Measurements from ENCODE around the gene TAOK3.

The TAOK3 gene

GRCh38 chr12:118237052-118237665, 135.5 kb downstream of the TAOK3 start:
- in situ Hi-C loops (cut with MboI; ENCODE audit: low sequenced_read_pairs): no loop called here

- in situ Hi-C loops (cut with MboI; ENCODE audit: low sequenced_read_pairs): no loop called here
Observed at GRCh38 chr12:118220702-118221101, 152.0 kb downstream of the TAOK3 start.

- in situ Hi-C loops (cut with MboI; ENCODE audit: low sequenced_read_pairs): no loop called here
Observed at GRCh38 chr12:118219772-118220171, 152.9 kb downstream of the TAOK3 start.

GRCh38 chr12:118219106-118219505, 153.6 kb downstream of the TAOK3 start:
- in situ Hi-C loops (cut with MboI; ENCODE audit: low sequenced_read_pairs): no loop called here

GRCh38 chr12:118213452-118213851, 159.3 kb downstream of the TAOK3 start:
- in situ Hi-C loops (cut with MboI; ENCODE audit: low sequenced_read_pairs): no loop called here

- in situ Hi-C loops (cut with MboI; ENCODE audit: low sequenced_read_pairs): no loop called here
Observed at GRCh38 chr12:118212606-118213005, 160.1 kb downstream of the TAOK3 start.

GRCh38 chr12:118206107-118206412, 166.6 kb downstream of the TAOK3 start:
- in situ Hi-C loops (cut with MboI; ENCODE audit: low sequenced_read_pairs): no loop called here

GRCh38 chr12:118193958-118194357, 178.7 kb downstream of the TAOK3 start:
- in situ Hi-C loops (cut with MboI; ENCODE audit: low sequenced_read_pairs): no loop called here

- in situ Hi-C loops (cut with MboI; ENCODE audit: low sequenced_read_pairs): no loop called here
Observed at GRCh38 chr12:118193477-118193876, 179.2 kb downstream of the TAOK3 start.

- in situ Hi-C loops (cut with MboI; ENCODE audit: low sequenced_read_pairs): no loop called here
Observed at GRCh38 chr12:118190266-118190665, 182.4 kb downstream of the TAOK3 start.

- in situ Hi-C loops (cut with MboI; ENCODE audit: low sequenced_read_pairs): no loop called here
Observed at GRCh38 chr12:118189741-118190191, 182.9 kb downstream of the TAOK3 start.

GRCh38 chr12:118188690-118189371, 183.9 kb downstream of the TAOK3 start:
- in situ Hi-C loops (cut with MboI; ENCODE audit: low sequenced_read_pairs): no loop called here

- in situ Hi-C loops (cut with MboI; ENCODE audit: low sequenced_read_pairs): no loop called here
Observed at GRCh38 chr12:118187751-118188435, 184.8 kb downstream of the TAOK3 start.

- in situ Hi-C loops (cut with MboI; ENCODE audit: low sequenced_read_pairs): no loop called here
Observed at GRCh38 chr12:118185602-118186397, 186.9 kb downstream of the TAOK3 start.

- in situ Hi-C loops (cut with MboI; ENCODE audit: low sequenced_read_pairs): no loop called here
Observed at GRCh38 chr12:118183711-118184110, 189.0 kb downstream of the TAOK3 start.

- in situ Hi-C loops (cut with MboI; ENCODE audit: low sequenced_read_pairs): no loop called here
Observed at GRCh38 chr12:118183155-118183554, 189.6 kb downstream of the TAOK3 start.

- in situ Hi-C loops (cut with MboI; ENCODE audit: low sequenced_read_pairs): no loop called here
Observed at GRCh38 chr12:118175823-118176447, 196.8 kb downstream of the TAOK3 start.

GRCh38 chr12:118166946-118167345, 205.8 kb downstream of the TAOK3 start:
- in situ Hi-C loops (cut with MboI; ENCODE audit: low sequenced_read_pairs): no loop called here

- in situ Hi-C loops (cut with MboI; ENCODE audit: low sequenced_read_pairs): no loop called here
Observed at GRCh38 chr12:118164798-118165486, 207.8 kb downstream of the TAOK3 start.

- in situ Hi-C loops (cut with MboI; ENCODE audit: low sequenced_read_pairs): no loop called here
Observed at GRCh38 chr12:118160536-118160935, 212.2 kb downstream of the TAOK3 start.

Data from HL-60/S4 (cell line).